GM12872 (cell line): Measurements from ENCODE around the gene VASN.
A peak's percentile ranks its signal among the peaks of the same experiment; 100 is the strongest.

Source experiments
- TF ChIP-seq, protein P1 (sequence below): IDR thresholded peaks from 3 replicates; pipeline ENCODE4 v1.5.1; 2011; ENCODE audit warnings: low read depth, mild to moderate bottlenecking, low read length, moderate library complexity; ENCODE audit not compliant: insufficient read depth

The VASN gene

GRCh38 chr16:4353675-4354074 lies 18.0 kb upstream of the VASN start:
- TF ChIP-seq, protein P1, sequence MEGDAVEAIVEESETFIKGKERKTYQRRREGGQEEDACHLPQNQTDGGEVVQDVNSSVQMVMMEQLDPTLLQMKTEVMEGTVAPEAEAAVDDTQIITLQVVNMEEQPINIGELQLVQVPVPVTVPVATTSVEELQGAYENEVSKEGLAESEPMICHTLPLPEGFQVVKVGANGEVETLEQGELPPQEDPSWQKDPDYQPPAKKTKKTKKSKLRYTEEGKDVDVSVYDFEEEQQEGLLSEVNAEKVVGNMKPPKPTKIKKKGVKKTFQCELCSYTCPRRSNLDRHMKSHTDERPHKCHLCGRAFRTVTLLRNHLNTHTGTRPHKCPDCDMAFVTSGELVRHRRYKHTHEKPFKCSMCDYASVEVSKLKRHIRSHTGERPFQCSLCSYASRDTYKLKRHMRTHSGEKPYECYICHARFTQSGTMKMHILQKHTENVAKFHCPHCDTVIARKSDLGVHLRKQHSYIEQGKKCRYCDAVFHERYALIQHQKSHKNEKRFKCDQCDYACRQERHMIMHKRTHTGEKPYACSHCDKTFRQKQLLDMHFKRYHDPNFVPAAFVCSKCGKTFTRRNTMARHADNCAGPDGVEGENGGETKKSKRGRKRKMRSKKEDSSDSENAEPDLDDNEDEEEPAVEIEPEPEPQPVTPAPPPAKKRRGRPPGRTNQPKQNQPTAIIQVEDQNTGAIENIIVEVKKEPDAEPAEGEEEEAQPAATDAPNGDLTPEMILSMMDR, result no peak

DNA sequence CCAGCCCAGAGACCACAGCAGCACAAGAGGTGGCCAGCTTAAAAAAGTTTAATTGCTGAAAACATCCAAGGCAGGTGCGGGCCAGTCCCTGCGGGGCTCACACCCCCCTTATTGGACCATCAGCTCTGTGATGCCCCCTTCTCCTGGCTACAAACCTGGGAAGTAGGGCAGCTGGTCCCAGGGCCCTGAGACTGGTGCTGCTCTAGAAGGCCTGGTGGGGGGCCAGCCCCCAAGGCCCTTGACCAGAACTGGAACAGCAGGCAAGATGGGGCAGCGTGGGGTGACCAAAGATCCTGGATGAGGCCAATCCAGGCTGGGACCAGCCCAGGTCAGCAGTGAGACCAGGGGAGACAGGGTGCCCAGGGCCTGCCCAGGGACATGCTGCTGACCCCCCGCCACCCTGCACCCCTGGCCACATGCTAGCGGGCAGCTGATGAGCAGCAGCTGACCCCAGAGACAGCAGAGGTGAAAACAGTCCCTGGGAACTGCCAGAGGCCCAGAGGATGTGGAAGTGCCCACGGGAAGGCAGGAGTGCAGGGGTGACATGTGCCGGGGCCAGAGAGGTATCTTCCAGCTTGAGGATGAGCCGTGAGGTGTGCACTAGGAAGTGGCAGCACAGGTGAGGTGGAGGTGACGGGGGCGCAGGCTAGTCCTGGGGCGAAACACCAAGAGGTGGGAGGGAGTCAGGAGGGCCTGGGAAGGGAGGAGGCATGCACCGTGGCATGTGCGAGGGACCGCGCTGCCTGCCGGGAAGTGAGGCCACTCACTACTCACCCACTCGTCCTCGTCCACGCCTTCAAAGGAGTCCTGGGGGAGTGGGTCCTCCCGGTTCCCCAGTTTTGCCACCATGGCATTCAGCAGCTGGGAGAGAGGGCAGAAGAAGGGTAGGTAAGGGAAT lies 16.9 kb upstream of the VASN start:
- TF ChIP-seq, protein P1, result no peak

GRCh38 chr16:4356820-4357219 lies 14.8 kb upstream of the VASN start:
- TF ChIP-seq, protein P1, result no peak

GRCh38 chr16:4358236-4358635 lies 13.4 kb upstream of the VASN start:
- TF ChIP-seq, protein P1, result no peak

GRCh38 chr16:4358831-4359561 lies 12.7 kb upstream of the VASN start:
- TF ChIP-seq, protein P1, result peak; percentile 91

DNA sequence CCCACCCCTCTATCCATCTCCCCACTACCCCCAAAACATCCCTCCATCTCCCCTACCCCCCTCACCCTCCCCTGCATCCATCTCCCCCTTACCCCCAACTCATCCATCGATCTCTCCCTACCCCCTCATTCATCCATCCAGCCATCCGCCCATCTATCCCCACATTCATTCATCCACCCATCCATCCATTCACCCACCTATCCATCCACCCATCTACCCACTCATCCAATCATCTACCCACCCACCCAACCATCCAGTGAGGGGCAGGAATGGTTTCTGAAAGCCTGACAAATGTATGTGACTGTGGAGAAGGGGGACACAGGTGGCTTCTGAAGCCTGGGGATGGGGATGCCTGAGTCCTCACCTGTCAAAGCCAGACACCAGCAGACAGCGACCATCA lies 11.7 kb upstream of the VASN start:
- TF ChIP-seq, protein P1, result no peak

GRCh38 chr16:4360538-4361021 lies 11.1 kb upstream of the VASN start:
- TF ChIP-seq, protein P1, result no peak
